ENCODE data around the gene E2F4.

Gene E2F4

GRCh38 chr16:67157106-67157748 lies 34.7 kb upstream of the E2F4 start:
- in situ Hi-C loops (cut with MboI; ENCODE audit: low sequenced_read_pairs), result loop anchor here (10.0 to 25.0 kb wide), 2 partner anchors 142 to 195 kb away; partner anchors contain the start of gene CES3

DNA sequence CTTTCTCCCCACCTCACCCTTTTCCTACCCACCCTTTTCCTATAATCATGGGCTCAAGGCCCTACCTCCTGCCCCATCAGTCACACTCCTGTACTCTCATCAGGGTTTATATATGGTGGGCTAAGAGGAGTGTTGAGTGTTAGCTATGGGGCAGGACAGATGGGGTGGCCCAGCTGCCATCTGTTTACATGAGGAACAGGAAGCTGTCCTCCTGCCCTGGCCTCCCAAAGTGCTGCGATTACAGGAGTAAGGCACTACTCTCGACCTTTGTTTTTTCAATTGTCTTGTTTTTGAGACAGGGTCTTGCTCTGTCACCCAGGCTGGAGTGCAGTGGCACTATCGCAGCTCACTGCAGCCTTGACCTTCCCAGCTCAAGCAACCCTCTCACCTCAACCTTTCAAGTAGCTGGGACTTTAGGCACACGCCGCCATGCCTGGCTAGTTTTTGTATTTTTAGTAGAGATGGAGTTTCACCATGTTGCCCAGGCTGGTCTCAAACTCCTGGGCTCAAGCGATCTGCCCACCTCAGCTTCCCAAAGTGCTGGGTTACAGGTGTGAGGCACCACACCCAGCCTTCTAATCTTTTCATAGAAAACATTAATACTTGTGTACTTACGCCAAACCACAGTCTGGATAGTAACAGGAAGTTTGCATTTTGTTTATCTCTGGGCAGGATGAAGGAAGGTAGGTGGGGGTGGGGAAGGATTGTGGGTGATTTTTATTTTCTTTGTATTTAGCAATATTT lies 33.9 kb upstream of the E2F4 start:
- in situ Hi-C loops (cut with MboI; ENCODE audit: low sequenced_read_pairs), result loop anchor here (10.0 to 25.0 kb wide), 2 partner anchors 143 to 196 kb away; partner anchors contain the start of gene CES3

DNA sequence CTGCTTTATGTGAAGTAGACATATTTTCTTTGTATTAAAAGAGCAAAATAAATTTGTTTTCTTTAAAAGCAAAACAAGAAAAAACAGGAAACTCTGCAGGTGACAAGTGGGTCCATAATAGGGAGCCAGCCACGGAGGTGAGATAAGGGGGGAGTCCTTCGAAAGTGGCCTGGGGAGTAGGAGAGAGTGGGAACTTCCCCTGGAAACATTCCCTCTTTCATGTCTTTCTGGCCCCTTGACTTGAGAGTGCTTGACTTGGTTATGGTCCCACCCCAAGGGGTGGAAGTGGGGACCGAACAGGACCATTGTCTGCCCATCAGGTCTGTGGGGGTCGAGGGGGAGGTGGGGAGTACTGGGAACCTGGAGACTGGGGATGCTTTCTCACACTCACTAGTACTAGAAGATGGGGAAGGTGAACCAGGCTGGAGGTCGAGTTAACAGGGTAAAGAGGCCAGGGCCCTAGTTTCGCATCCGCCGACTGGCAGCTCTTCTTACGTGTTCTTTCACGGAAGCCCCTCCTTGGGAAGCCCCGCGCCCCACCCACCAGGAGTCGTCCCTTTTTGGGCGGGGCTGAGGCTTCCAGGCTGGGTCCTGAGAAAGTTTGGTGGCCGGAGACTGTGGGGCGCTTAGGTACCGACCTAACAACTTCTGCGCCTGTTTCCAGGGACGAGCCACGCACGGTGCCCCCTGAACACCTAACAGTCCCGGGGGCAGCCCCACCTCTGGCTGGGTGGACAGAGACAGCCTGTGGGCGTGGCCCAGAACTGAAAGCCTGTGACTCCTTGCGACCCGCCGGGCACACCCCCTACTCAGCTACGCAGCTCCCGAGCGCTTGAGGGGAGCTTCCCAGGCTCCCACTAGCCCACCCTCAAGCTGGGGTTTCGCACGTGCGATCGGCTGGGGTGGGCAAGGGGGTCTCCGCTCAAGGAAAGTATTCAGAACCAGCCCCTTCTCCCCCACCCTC lies 33.0 kb upstream of the E2F4 start:
- in situ Hi-C loops (cut with MboI; ENCODE audit: low sequenced_read_pairs), result loop anchor here (10.0 to 25.0 kb wide), 2 partner anchors 144 to 197 kb away; partner anchors contain the start of gene CES3

GRCh38 chr16:67161595-67162058 lies 30.3 kb upstream of the E2F4 start:
- in situ Hi-C loops (cut with MboI; ENCODE audit: low sequenced_read_pairs), result loop anchor here (25.0 kb wide), 1 partner anchor 199 kb away; the partner anchor contains the start of gene CES3

DNA sequence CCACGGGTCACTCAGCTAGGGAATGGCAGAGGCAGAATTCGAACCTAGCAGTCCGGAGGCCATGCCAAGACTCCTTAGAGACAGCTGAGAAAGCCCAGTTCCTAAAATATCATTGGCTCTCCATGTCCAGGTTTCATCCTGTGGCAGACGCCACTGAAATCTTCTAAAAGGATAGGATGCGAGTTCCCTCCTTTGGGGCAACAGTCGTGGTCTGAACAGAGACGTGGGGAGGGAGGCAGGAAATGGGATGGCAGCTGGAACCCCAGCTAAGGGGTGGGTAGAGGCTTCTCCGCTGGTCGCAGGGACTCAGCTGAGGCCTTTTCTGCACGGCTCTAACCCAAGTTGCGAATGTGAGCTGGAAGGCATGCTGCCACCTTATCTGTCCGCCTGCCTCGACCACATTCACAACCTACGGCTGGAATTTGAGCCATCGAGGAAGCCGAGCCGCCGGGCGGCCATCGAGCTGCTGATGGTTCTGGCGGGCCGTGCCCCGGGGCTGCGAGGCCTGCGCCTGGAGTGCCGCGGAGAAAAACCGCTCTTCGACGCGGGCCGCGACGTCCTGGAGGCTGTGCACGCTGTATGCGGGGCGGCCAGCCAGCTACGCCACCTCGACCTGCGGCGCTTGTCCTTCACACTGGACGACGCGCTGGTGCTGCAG lies 29.3 kb upstream of the E2F4 start:
- in situ Hi-C loops (cut with MboI; ENCODE audit: low sequenced_read_pairs), result loop anchor here (25.0 kb wide), 1 partner anchor 200 kb away; the partner anchor contains the start of gene CES3

DNA sequence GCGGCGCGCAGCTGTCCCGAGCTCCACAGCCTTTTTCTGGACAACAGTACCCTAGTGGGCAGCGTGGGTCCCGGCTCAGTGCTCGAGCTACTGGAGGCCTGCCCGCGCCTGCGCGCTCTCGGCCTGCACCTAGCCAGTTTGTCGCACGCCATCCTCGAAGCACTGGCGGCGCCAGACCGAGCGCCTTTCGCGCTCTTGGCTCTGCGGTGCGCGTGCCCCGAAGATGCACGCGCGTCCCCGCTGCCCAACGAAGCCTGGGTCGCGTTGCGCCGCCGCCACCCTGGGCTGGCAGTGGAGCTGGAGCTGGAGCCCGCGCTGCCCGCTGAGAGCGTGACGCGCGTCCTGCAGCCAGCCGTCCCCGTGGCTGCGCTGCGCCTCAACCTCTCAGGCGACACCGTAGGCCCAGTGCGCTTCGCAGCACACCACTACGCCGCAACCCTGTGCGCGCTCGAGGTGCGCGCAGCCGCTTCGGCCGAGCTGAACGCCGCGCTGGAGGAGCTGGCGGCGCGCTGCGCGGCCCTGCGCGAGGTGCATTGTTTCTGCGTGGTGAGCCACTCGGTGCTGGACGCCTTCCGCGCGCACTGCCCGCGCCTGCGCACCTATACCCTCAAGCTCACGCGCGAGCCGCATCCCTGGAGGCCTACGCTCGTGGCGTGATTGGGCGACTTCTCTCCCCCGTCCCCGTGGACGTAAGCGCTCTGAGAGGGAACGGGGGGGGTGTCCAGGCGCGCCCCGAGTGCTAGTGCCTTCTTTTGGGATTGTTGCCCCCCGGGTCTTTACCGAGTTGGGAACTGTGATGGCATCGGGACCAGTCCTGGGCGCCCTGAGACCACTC lies 28.6 kb upstream of the E2F4 start:
- in situ Hi-C loops (cut with MboI; ENCODE audit: low sequenced_read_pairs), result loop anchor here (25.0 kb wide), 1 partner anchor 201 kb away; the partner anchor contains the start of gene CES3

DNA sequence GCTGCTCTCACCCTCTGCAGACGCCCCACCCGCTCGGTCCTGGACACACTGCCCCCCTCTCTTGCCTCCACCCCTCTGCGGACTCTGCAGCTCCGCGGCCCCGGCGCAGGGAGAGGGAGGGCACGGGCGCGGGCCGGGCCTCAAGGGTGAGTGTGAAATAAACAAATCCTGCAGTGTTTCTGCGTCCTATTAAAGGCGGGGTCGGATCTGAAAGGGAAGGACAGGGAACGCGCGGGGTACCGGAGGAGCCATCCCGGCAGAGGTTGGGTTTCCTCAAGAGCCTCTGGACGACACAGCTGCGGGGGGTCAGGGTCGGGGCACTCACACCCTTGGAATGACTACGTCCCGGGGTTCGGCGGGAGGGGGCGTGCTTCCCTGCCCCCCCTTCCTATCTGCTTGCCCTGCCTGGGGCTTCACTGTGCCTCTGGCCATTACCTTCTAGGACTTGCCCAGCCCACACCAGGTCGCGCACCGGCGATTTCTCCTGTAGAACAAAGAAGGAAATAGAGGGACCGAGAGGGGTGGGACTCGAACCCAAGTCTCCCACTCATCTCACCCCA lies 27.9 kb upstream of the E2F4 start:
- in situ Hi-C loops (cut with MboI; ENCODE audit: low sequenced_read_pairs), result loop anchor here (25.0 kb wide), 1 partner anchor 202 kb away; the partner anchor contains the start of gene CES3

GRCh38 chr16:67164599-67165061 lies 27.3 kb upstream of the E2F4 start, which contains the start of gene HSF4:
HSF4 (plus strand) TSS chr16:67164745; CDS start chr16:67164812, 67 bp downstream.
- in situ Hi-C loops (cut with MboI; ENCODE audit: low sequenced_read_pairs), result loop anchor here (25.0 kb wide), 1 partner anchor 202 kb away; the partner anchor contains the start of gene CES3

- in situ Hi-C loops (cut with MboI; ENCODE audit: low sequenced_read_pairs), result loop anchor here (25.0 kb wide), 1 partner anchor 203 kb away; the partner anchor contains the start of gene CES3
Measured at GRCh38 chr16:67165121-67166078, 26.6 kb upstream of the E2F4 start.

- in situ Hi-C loops (cut with MboI; ENCODE audit: low sequenced_read_pairs), result loop anchor here (25.0 kb wide), 1 partner anchor 204 kb away; the partner anchor contains the start of gene CES3
Measured at GRCh38 chr16:67166110-67166547, 25.8 kb upstream of the E2F4 start.

DNA sequence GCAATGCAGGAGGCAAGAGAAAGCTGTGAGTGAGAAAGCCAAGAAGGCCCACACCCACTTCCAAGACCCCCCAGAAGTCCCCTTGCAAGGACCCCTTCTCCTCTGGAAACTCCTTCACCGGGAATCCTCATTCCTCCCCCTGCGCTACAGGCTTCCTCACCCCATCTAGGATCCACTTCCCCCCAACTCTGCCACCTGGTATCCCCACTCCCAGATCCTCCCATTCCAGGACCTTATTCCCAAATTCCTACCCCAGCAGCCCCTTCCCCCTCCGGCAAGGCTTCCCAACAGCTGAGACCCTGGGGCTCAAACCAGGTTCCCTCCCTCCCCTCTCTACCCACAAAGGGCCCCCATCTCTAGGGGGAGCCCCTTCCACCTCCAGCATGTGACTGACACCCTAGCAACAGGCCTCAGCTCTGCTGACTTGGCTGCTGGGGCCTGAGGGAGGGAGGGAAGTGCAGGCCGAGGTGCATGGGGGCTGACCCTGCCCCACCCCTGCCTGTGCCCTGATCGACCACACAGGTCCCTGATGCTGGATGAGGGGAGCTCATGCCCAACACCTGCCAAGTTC lies 25.3 kb upstream of the E2F4 start:
- in situ Hi-C loops (cut with MboI; ENCODE audit: low sequenced_read_pairs), result loop anchor here (25.0 kb wide), 1 partner anchor 204 kb away; the partner anchor contains the start of gene CES3

- in situ Hi-C loops (cut with MboI; ENCODE audit: low sequenced_read_pairs), result loop anchor here (25.0 kb wide), 1 partner anchor 205 kb away; the partner anchor contains the start of gene CES3
Measured at GRCh38 chr16:67167588-67167987, 24.4 kb upstream of the E2F4 start.

GRCh38 chr16:67169011-67169451 lies 22.9 kb upstream of the E2F4 start:
- in situ Hi-C loops (cut with MboI; ENCODE audit: low sequenced_read_pairs), result loop anchor here (25.0 kb wide), 1 partner anchor 207 kb away; the partner anchor contains the start of gene CES3

DNA sequence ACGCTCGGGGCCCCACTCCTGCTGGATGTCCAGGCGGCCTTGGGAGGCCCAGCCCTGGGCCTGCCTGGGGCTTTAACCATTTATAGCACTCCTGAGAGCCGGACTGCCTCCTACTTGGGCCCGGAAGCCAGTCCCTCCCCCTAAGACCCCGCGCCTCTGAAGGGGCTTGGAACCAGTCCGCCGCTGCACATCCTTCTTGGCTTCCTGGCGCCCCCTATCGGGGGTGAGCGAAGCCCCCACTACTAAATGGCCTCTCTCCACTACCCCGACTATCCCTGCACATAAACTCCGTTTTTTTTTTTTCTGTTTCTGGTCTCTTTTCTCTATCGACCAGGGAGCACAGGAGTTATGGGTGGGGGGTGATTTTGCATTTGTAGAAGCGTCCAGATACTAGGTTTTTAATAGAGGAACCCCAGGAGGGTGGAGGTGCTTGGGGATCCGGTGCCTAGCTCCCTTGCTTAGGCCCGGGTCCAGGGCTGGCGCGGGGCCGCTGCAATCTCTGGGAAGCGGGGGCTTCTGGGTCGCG lies 22.2 kb upstream of the E2F4 start:
- in situ Hi-C loops (cut with MboI; ENCODE audit: low sequenced_read_pairs), result loop anchor here (25.0 kb wide), 1 partner anchor 207 kb away; the partner anchor contains the start of gene CES3

- in situ Hi-C loops (cut with MboI; ENCODE audit: low sequenced_read_pairs), result loop anchor here (25.0 kb wide), 1 partner anchor 208 kb away; the partner anchor contains the start of gene CES3
Measured at GRCh38 chr16:67170168-67170948, 21.6 kb upstream of the E2F4 start, which contains the start of gene NOL3. NOL3 (plus strand) TSS chr16:67170538.
